ENCODE results near the gene KCNN3. TPM values are rescaled to one million over a fixed set of nuclear protein-coding genes. Genes with fewer than 3 reads are reported as not detected.

KCNN3 gene
- polyA plus RNA-seq, 1 donor from 2014 or later: 2.2 TPM

DNA sequence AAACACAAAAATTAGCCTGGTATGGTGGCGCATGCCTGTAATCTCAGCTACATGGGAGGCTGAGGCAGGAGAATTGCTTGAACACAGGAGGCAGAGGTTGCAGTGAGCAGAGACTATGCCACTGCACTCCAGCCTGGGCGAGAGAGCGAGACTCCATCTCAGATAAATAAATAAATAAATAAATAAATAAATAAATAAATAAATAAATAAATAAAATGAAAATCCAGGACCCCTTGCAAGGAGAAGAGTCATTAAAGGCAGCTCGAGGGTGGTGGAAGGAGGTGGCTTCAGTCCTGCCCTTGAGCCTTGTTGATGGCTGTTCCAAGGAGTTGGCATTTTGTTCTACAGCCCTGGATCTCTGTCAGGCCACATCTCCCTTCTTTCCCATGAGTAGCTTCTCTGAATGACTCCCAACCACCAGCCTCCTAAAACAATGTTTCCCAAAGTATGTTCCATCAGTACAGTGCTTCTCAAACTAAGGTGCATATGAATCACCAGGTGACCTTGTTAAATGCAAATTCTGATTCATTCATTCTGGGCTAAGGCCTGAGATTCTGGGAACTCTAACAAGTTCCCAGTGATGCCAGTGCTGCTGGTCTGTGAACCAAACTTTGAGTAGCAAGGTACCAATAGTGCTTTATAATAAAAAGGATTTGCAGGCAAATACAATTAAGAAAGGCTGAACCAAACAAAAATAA is 99.0 kb downstream of the KCNN3 start:
- no peaks in the 10 kb centered on the region for H3K36me3 ChIP-seq (ENCODE audit: insufficient read depth, low read length)
- TF ChIP-seq POLR2AphosphoS5 (IDR thresholded peaks at IDR 0.05): no peak
- H2AFZ ChIP-seq (ENCODE audit: low read depth, low read length): no peak overlapping the region
- no peaks in the 10 kb centered on the region for H3K9me2 ChIP-seq (ENCODE audit: insufficient read depth, low read length)
- no peak overlapping the region for H3K4me2 ChIP-seq (ENCODE audit: low read length)
- no peak overlapping the region for H3K4me3 ChIP-seq (ENCODE audit: low read length)
- no peaks in the 10 kb centered on the region for H3K79me2 ChIP-seq (replicated peaks; ENCODE audit: insufficient read depth, low read length)
- no peaks in the 10 kb centered on the region for H3K27me3 ChIP-seq (ENCODE audit: insufficient read depth, low read depth, low read length)
- H4K20me1 ChIP-seq (ENCODE audit: insufficient read depth): no peaks in the 10 kb centered on the region
- H3K9ac ChIP-seq (ENCODE audit: low read length): no peak overlapping the region
- H3K27ac ChIP-seq (ENCODE audit: low read length): no peak overlapping the region
- H3F3A ChIP-seq (ENCODE audit: insufficient read depth, low read length, poor library complexity, severe bottlenecking): no peaks in the 10 kb centered on the region
- no peaks in the 10 kb centered on the region for H3K9me3 ChIP-seq (ENCODE audit: low read length)

GRCh38 chr1:154769193-154769895 is 100.7 kb downstream of the KCNN3 start:
- no peak overlapping the region for H3K9ac ChIP-seq (ENCODE audit: low read length)
- H3K9me2 ChIP-seq (ENCODE audit: insufficient read depth, low read length): no peaks in the 10 kb centered on the region
- no peaks in the 10 kb centered on the region for H3F3A ChIP-seq (ENCODE audit: insufficient read depth, low read length, poor library complexity, severe bottlenecking)
- no peaks in the 10 kb centered on the region for H3K9me3 ChIP-seq (ENCODE audit: low read length)
- TF ChIP-seq MXI1 (conservative IDR thresholded peaks at IDR 0.05; ENCODE audit: poor library complexity, severe bottlenecking): no peak
- no peak for TF ChIP-seq REST (IDR thresholded peaks at IDR 0.05; ENCODE audit: borderline replicate concordance)
- no peak for TF ChIP-seq TAF1 (IDR thresholded peaks at IDR 0.05; ENCODE audit: low read depth)
- no peak for TF ChIP-seq EP300 (conservative IDR thresholded peaks at IDR 0.05; ENCODE audit: poor library complexity, severe bottlenecking)
- no peak overlapping the region for H3K4me3 ChIP-seq (ENCODE audit: low read length)
- H3K36me3 ChIP-seq (ENCODE audit: insufficient read depth, low read length): no peaks in the 10 kb centered on the region
- no peak overlapping the region for H3K27ac ChIP-seq (ENCODE audit: low read length)
- no peaks in the 10 kb centered on the region for H3K79me2 ChIP-seq (replicated peaks; ENCODE audit: insufficient read depth, low read length)
- no peaks in the 10 kb centered on the region for H3K27me3 ChIP-seq (ENCODE audit: insufficient read depth, low read depth, low read length)
- no peak overlapping the region for H3K4me2 ChIP-seq (ENCODE audit: low read length)
- no peaks in the 10 kb centered on the region for H4K20me1 ChIP-seq (ENCODE audit: insufficient read depth)
- no peak overlapping the region for H2AFZ ChIP-seq (ENCODE audit: low read depth, low read length)

- H3F3A ChIP-seq (ENCODE audit: insufficient read depth, low read length, poor library complexity, severe bottlenecking): no peaks in the 10 kb centered on the region
- H3K4me3 ChIP-seq (ENCODE audit: low read length): no peak overlapping the region
- no peaks in the 10 kb centered on the region for H3K9me3 ChIP-seq (ENCODE audit: low read length)
- H2AFZ ChIP-seq (ENCODE audit: low read depth, low read length): no peak overlapping the region
- no peaks in the 10 kb centered on the region for H3K27me3 ChIP-seq (ENCODE audit: insufficient read depth, low read depth, low read length)
- no peaks in the 10 kb centered on the region for H4K20me1 ChIP-seq (ENCODE audit: insufficient read depth)
- no peak overlapping the region for H3K9ac ChIP-seq (ENCODE audit: low read length)
- H3K27ac ChIP-seq (ENCODE audit: low read length): no peak overlapping the region
- no peaks in the 10 kb centered on the region for H3K9me2 ChIP-seq (ENCODE audit: insufficient read depth, low read length)
- H3K79me2 ChIP-seq (replicated peaks; ENCODE audit: insufficient read depth, low read length): no peaks in the 10 kb centered on the region
- TF ChIP-seq REST (IDR thresholded peaks at IDR 0.05; ENCODE audit: borderline replicate concordance): no peak
- no peak for TF ChIP-seq CTCF (IDR thresholded peaks at IDR 0.05; ENCODE audit: poor library complexity, severe bottlenecking)
- TF ChIP-seq RAD21 (conservative IDR thresholded peaks at IDR 0.05): no peak
- no peak for TF ChIP-seq EP300 (conservative IDR thresholded peaks at IDR 0.05; ENCODE audit: poor library complexity, severe bottlenecking)
- TF ChIP-seq SMC3 (conservative IDR thresholded peaks at IDR 0.05; ENCODE audit: poor library complexity): no peak
- TF ChIP-seq POLR2AphosphoS5 (IDR thresholded peaks at IDR 0.05): no peak
- no peak for TF ChIP-seq MXI1 (conservative IDR thresholded peaks at IDR 0.05; ENCODE audit: poor library complexity, severe bottlenecking)
- no peak for TF ChIP-seq TAF1 (IDR thresholded peaks at IDR 0.05; ENCODE audit: low read depth)
- no peak for TF ChIP-seq EZH2 (IDR thresholded peaks at IDR 0.05; ENCODE audit: borderline replicate concordance, insufficient read depth, low read length, poor library complexity, severe bottlenecking)
- H3K4me2 ChIP-seq (ENCODE audit: low read length): no peak overlapping the region
- no peaks in the 10 kb centered on the region for H3K36me3 ChIP-seq (ENCODE audit: insufficient read depth, low read length)
These were observed 101.5 kb downstream of the KCNN3 start for GRCh38 chr1:154768456-154769125.
